Measurements from ENCODE around the gene CAPZB.

The CAPZB gene

GRCh38 chr1:19467199-19468187 is 17.8 kb downstream of the CAPZB start:
- 85% methylated on average over 14 of the region's 14 CpGs for WGBS
- H3K27me3 ChIP-seq (ENCODE audit: insufficient read depth, low read length): no peaks in the 10 kb centered on the region
- H3K9ac ChIP-seq (ENCODE audit: low read depth, low read length): no peak overlapping the region
- peaks cover 4% of the 10 kb centered on the region; the same call in 1 of the 2 replicates for H3K36me3 ChIP-seq (ENCODE audit: insufficient read depth, low read length)
- no peaks in the 10 kb centered on the region for H3K9me3 ChIP-seq (ENCODE audit: insufficient read depth, low read depth, low read length)
- no peak overlapping the region for H3K4me3 ChIP-seq (ENCODE audit: low read length)
- H3K27ac ChIP-seq (ENCODE audit: low read depth, low read length): no peak overlapping the region
- peaks cover 54% of the 10 kb centered on the region for H3K4me1 ChIP-seq (ENCODE audit: insufficient read depth, low read length)

- H3K9ac ChIP-seq (ENCODE audit: low read depth, low read length): no peak overlapping the region
- no peak overlapping the region for H3K27ac ChIP-seq (ENCODE audit: low read depth, low read length)
- H3K9me3 ChIP-seq (ENCODE audit: insufficient read depth, low read depth, low read length): no peaks in the 10 kb centered on the region
- H3K36me3 ChIP-seq (ENCODE audit: insufficient read depth, low read length): peaks cover 2% of the 10 kb centered on the region; the same call in 1 of the 2 replicates
- H3K4me3 ChIP-seq (ENCODE audit: low read length): no peak overlapping the region
- 74% methylated on average over 9 of the region's 9 CpGs for WGBS
- peaks cover 60% of the 10 kb centered on the region for H3K4me1 ChIP-seq (ENCODE audit: insufficient read depth, low read length)
- H3K27me3 ChIP-seq (ENCODE audit: insufficient read depth, low read length): no peaks in the 10 kb centered on the region
Measured at GRCh38 chr1:19466112-19466561, 19.2 kb downstream of the CAPZB start.

DNA sequence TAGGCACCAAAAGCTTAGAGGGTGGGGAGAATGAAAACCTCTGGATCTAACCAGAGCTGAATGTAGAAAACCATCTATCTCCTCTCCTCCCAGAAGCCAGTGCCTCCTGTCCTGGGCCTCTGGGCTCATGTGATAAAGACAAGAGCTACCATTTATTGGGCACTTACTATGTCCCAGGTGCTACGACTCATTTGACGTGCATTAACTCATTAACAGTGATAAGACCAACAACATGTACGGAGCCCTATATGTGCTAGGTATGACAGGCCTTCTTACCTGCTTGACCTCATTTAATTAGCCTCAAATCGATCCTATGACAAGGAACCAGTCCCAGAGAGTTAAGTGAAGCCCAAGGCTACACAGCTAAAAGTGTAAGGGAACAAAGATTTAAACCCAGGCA is 19.7 kb downstream of the CAPZB start:
- 93% methylated on average over 4 of the region's 4 CpGs for WGBS
- Histone ChIP-seq H3K9me3 (ENCODE audit: insufficient read depth, low read depth, low read length) (no peaks in the 10 kb centered on the region), H3K27me3 (ENCODE audit: insufficient read depth, low read length) (no peaks in the 10 kb centered on the region), H3K4me1 (ENCODE audit: insufficient read depth, low read length) (peaks cover 61% of the 10 kb centered on the region), H3K36me3 (ENCODE audit: insufficient read depth, low read length) (no peaks in the 10 kb centered on the region), H3K4me3 (ENCODE audit: low read length) (no peak overlapping the region), H3K27ac (ENCODE audit: low read depth, low read length) (no peak overlapping the region), H3K9ac (ENCODE audit: low read depth, low read length) (no peak overlapping the region)

DNA sequence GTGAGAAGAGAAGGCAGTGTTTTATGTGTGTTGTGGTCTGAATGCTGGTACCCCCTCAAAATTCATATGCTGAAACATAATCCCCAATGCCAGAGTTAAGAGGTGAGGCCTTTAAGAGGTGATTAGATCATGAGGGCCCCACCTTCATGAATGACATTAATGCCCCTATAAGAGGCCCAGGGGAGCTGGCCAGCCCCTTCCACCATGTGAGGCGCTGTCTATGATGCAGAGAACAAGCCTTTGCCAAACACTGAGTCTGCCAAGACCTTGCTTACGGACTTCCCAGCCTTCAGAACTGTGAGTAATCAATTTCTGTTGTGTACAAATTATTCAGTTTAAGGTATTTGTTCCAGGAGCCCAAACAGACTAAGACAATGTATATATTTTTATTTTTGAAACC is 20.2 kb downstream of the CAPZB start:
- Histone ChIP-seq H3K9ac (ENCODE audit: low read depth, low read length) (no peak overlapping the region), H3K36me3 (ENCODE audit: insufficient read depth, low read length) (no peaks in the 10 kb centered on the region), H3K4me1 (ENCODE audit: insufficient read depth, low read length) (peaks cover 61% of the 10 kb centered on the region), H3K9me3 (ENCODE audit: insufficient read depth, low read depth, low read length) (no peaks in the 10 kb centered on the region), H3K4me3 (ENCODE audit: low read length) (no peak overlapping the region), H3K27ac (ENCODE audit: low read depth, low read length) (no peak overlapping the region), H3K27me3 (ENCODE audit: insufficient read depth, low read length) (no peaks in the 10 kb centered on the region)
- 93% methylated on average over 2 of the region's 2 CpGs for WGBS

GRCh38 chr1:19464696-19465095 is 20.6 kb downstream of the CAPZB start:
- Histone ChIP-seq H3K4me3 (ENCODE audit: low read length) (no peak overlapping the region), H3K36me3 (ENCODE audit: insufficient read depth, low read length) (no peaks in the 10 kb centered on the region), H3K9ac (ENCODE audit: low read depth, low read length) (no peak overlapping the region), H3K27me3 (ENCODE audit: insufficient read depth, low read length) (no peaks in the 10 kb centered on the region), H3K27ac (ENCODE audit: low read depth, low read length) (no peak overlapping the region), H3K4me1 (ENCODE audit: insufficient read depth, low read length) (peaks cover 60% of the 10 kb centered on the region), H3K9me3 (ENCODE audit: insufficient read depth, low read depth, low read length) (no peaks in the 10 kb centered on the region)
- 100% methylated on average over 2 of the region's 4 CpGs for WGBS

DNA sequence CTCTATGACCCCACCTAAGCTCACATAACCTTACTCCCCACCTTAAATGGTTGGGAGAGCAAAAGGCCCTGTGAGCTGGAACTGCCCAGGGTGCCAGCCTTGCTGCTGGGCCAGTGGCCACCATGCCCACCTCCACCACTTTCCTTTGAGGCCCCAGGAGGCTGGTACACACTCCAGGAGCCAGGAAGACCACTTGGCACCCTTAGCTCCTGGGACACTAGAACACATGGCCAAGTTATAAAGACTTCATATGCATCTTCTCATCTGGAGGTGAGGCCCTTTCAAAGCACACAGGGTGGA is 21.9 kb downstream of the CAPZB start:
- H3K4me3 ChIP-seq (ENCODE audit: low read length): no peak overlapping the region
- no peak overlapping the region for H3K27ac ChIP-seq (ENCODE audit: low read depth, low read length)
- peaks cover 62% of the 10 kb centered on the region for H3K4me1 ChIP-seq (ENCODE audit: insufficient read depth, low read length)
- H3K36me3 ChIP-seq (ENCODE audit: insufficient read depth, low read length): no peaks in the 10 kb centered on the region
- H3K9me3 ChIP-seq (ENCODE audit: insufficient read depth, low read depth, low read length): no peaks in the 10 kb centered on the region
- H3K9ac ChIP-seq (ENCODE audit: low read depth, low read length): no peak overlapping the region
- H3K27me3 ChIP-seq (ENCODE audit: insufficient read depth, low read length): no peaks in the 10 kb centered on the region

DNA sequence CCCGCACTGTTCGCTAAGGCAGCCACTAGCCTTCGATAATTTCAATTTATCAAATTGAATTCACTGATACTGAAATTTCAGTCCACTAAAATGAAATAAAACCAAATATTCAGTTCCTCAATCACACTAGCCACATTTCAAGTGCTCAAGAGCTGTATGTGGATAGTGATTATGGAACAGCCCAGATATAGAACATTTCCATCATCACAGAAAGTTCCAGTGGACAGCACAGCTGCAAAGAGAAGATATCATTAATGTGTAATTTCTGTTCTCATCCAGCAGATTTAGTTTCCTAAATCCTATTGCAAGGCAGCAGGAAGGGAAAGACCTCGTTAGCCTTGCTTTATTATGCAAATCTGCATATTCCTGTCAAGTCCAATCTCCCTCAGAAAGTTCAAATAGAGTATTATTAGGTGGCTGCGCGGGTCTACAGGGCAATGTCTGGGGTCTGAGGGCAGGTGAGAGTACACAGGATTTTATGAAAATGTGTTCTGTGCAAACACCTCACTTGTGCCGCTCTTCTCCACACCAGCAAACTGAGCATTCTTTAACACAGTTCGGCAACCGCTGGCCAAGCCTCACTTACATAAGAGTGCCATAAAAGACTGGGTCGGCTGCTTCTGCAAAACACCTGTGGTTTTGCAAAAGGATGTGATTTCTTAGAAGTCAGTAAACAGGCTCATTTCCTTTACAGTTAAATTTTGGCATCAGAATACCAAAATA is 22.4 kb downstream of the CAPZB start:
- 0 out of 2 replicates have a peak overlapping the region, but pooled peaks have one; percentile 7 for H3K27ac ChIP-seq (ENCODE audit: low read depth, low read length)
- WGBS: 61% methylated on average over 10 of the region's 10 CpGs
- no peak overlapping the region; the same call in 1 of the 2 replicates for H3K9ac ChIP-seq (ENCODE audit: low read depth, low read length)
- no peak overlapping the region for H3K4me3 ChIP-seq (ENCODE audit: low read length)
- peaks cover 60% of the 10 kb centered on the region for H3K4me1 ChIP-seq (ENCODE audit: insufficient read depth, low read length)
- no peaks in the 10 kb centered on the region for H3K9me3 ChIP-seq (ENCODE audit: insufficient read depth, low read depth, low read length)
- no peaks in the 10 kb centered on the region for H3K27me3 ChIP-seq (ENCODE audit: insufficient read depth, low read length)
- H3K36me3 ChIP-seq (ENCODE audit: insufficient read depth, low read length): no peaks in the 10 kb centered on the region

DNA sequence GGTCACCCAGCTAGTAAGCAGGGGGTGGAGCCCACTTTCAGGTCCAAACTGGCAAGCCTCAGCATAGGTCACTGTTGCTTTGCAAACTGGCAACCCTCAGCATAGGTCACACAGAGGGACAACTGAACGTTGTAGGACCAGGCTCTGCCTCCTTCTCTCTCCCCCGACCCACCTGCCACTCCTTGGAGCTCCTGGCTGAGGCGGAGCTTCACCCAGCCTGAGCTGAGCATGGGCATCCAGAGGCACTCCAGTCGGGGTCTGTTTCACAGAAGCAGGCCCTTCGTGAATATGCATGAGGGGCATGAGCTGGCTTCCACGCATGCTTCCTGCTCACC is 24.2 kb downstream of the CAPZB start:
- H3K9me3 ChIP-seq (ENCODE audit: insufficient read depth, low read depth, low read length): no peaks in the 10 kb centered on the region
- 46% methylated on average over 6 of the region's 6 CpGs for WGBS
- no peaks in the 10 kb centered on the region for H3K36me3 ChIP-seq (ENCODE audit: insufficient read depth, low read length)
- H3K27me3 ChIP-seq (ENCODE audit: insufficient read depth, low read length): no peaks in the 10 kb centered on the region
- H3K4me3 ChIP-seq (ENCODE audit: low read length): no peak overlapping the region
- peaks cover 66% of the 10 kb centered on the region for H3K4me1 ChIP-seq (ENCODE audit: insufficient read depth, low read length)
- no peak overlapping the region for H3K9ac ChIP-seq (ENCODE audit: low read depth, low read length)
- H3K27ac ChIP-seq (ENCODE audit: low read depth, low read length): no peak overlapping the region

DNA sequence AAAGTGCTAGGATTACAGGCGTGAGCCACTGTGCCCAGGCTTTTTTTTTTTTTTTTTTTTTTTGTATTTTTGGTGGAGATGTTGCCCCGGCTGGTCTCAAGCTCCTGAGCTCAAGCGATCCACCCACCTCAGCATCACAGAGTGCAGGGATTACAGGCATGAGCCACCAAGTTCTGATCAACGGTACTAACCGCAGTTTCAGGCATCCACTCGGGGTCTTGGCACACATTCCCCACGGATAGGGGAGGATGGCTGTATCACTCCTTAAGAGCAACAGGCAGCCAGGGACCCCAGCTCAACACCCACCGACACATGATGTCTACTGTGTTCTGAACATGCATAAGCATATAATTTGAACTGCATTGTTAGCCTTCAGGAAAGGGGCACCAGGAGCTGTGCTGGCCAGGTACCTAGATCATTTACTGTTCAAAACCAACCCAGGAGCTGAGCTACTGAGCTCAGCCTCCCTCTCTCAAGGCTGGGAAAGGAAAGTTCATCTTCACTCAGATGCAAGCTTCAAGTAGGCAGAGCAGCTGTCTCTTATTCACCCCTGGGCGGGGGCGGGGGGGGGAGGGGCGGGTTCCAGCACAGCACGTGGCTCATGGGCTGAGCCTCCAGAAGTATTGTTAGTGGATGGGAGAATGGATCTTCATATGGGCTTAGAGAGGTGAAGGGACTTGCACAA is 24.7 kb downstream of the CAPZB start:
- no peak overlapping the region for H3K9ac ChIP-seq (ENCODE audit: low read depth, low read length)
- WGBS: 75% methylated on average over 11 of the region's 12 CpGs
- no peaks in the 10 kb centered on the region for H3K27me3 ChIP-seq (ENCODE audit: insufficient read depth, low read length)
- H3K36me3 ChIP-seq (ENCODE audit: insufficient read depth, low read length): no peaks in the 10 kb centered on the region
- H3K4me1 ChIP-seq (ENCODE audit: insufficient read depth, low read length): peaks cover 66% of the 10 kb centered on the region
- H3K4me3 ChIP-seq (ENCODE audit: low read length): no peak overlapping the region
- H3K27ac ChIP-seq (ENCODE audit: low read depth, low read length): no peak overlapping the region
- no peaks in the 10 kb centered on the region for H3K9me3 ChIP-seq (ENCODE audit: insufficient read depth, low read depth, low read length)

DNA sequence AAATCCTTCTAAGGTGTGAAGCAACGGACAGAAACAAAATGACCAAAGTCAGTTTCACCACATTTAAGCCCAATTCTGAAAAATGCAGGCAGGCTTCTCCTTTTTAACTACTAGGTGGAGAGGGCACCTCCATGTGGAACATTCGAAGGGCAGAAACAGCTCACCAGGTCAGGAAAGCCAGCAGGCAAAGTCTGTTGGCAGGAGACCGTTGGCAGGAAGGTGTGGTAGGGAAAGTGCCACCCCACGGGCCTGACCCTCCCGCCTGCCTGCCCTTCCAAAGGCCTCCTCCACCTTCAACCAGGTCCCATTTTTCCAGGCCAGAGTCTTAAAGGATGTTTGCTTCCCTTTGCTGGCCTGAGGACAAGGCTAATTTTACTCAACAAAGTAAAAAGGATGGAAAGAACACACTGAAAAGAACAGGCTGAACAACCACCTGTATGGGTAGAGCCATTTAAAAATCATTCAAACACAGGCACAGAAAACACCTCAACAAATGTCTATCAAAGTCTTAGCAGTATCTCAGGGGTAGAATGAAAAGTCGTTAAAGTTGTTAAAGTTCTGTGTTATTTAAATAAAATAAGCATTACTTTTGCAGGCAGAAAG is 26.4 kb downstream of the CAPZB start:
- H3K4me1 ChIP-seq (ENCODE audit: insufficient read depth, low read length): peaks cover 83% of the 10 kb centered on the region
- H3K27ac ChIP-seq (ENCODE audit: low read depth, low read length): no peak overlapping the region
- H3K9ac ChIP-seq (ENCODE audit: low read depth, low read length): no peak overlapping the region
- WGBS: 93% methylated on average over 4 of the region's 6 CpGs
- H3K27me3 ChIP-seq (ENCODE audit: insufficient read depth, low read length): no peaks in the 10 kb centered on the region
- no peak overlapping the region for H3K4me3 ChIP-seq (ENCODE audit: low read length)
- no peaks in the 10 kb centered on the region for H3K36me3 ChIP-seq (ENCODE audit: insufficient read depth, low read length)
- H3K9me3 ChIP-seq (ENCODE audit: insufficient read depth, low read depth, low read length): no peaks in the 10 kb centered on the region

GRCh38 chr1:19457607-19458006 is 27.7 kb downstream of the CAPZB start:
- Histone ChIP-seq H3K9ac (ENCODE audit: low read depth, low read length) (no peak overlapping the region), H3K27ac (ENCODE audit: low read depth, low read length) (peak overlapping the region; percentile 22; the same call in 1 of the 2 replicates)
- 78% methylated on average over 7 of the region's 8 CpGs for WGBS

More at GRCh38 chr1:19457607-19458006, 27.7 kb downstream of the CAPZB start:
- H3K4me1 ChIP-seq (ENCODE audit: insufficient read depth, low read length): peaks cover 79% of the 10 kb centered on the region
- H3K4me3 ChIP-seq (ENCODE audit: low read length): no peak overlapping the region
- no peaks in the 10 kb centered on the region for H3K9me3 ChIP-seq (ENCODE audit: insufficient read depth, low read depth, low read length)
- H3K36me3 ChIP-seq (ENCODE audit: insufficient read depth, low read length): no peaks in the 10 kb centered on the region
- H3K27me3 ChIP-seq (ENCODE audit: insufficient read depth, low read length): no peaks in the 10 kb centered on the region
